ENCODE data around the gene MYBPC1.
A peak's percentile ranks its signal among the peaks of the same experiment; 100 is the strongest.
"Not testable (repeated sequence)": the region's sequence is repeated elsewhere in the genome, so short reads cannot be mapped to it uniquely, and the experiment has no call there.

Gene MYBPC1

GRCh38 chr12:101663298-101663697, 68.5 kb downstream of the MYBPC1 start:
- no peak for DNase-seq

GRCh38 chr12:101664992-101665391, 70.2 kb downstream of the MYBPC1 start:
- DNase-seq, result no peak

GRCh38 chr12:101666052-101666728, 71.4 kb downstream of the MYBPC1 start:
- no peak for DNase-seq

- DNase-seq, result no peak
Observed at GRCh38 chr12:101667591-101667990, 72.8 kb downstream of the MYBPC1 start.

- peak; percentile 54 for DNase-seq
Observed at GRCh38 chr12:101670007-101670671, 75.4 kb downstream of the MYBPC1 start.

GRCh38 chr12:101671157-101671791, 76.5 kb downstream of the MYBPC1 start:
- DNase-seq, result peak; percentile 58

GRCh38 chr12:101671833-101672232, 77.1 kb downstream of the MYBPC1 start:
- DNase-seq, result no peak

GRCh38 chr12:101675555-101675954, 80.8 kb downstream of the MYBPC1 start:
- no peak for DNase-seq

GRCh38 chr12:101676497-101676896, 81.7 kb downstream of the MYBPC1 start:
- DNase-seq, result not testable (repeated sequence)

GRCh38 chr12:101678081-101678480, 83.3 kb downstream of the MYBPC1 start:
- DNase-seq, result no peak

- DNase-seq, result no peak
Observed at GRCh38 chr12:101680240-101680639, 85.5 kb downstream of the MYBPC1 start.

- DNase-seq, result no peak
Observed at GRCh38 chr12:101680647-101681046, 85.9 kb downstream of the MYBPC1 start.

- not testable (repeated sequence) for DNase-seq
Observed at GRCh38 chr12:101681627-101682026, 86.9 kb downstream of the MYBPC1 start.

- no peak for DNase-seq
Observed at GRCh38 chr12:101685092-101685491, 90.3 kb downstream of the MYBPC1 start.

GRCh38 chr12:101686176-101686575, 91.4 kb downstream of the MYBPC1 start:
- DNase-seq, result no peak

GRCh38 chr12:101690544-101691098, 95.8 kb downstream of the MYBPC1 start:
- DNase-seq, result no peak

GRCh38 chr12:101691503-101692096, 96.8 kb downstream of the MYBPC1 start:
- DNase-seq, result no peak

GRCh38 chr12:101694297-101694848, 99.6 kb downstream of the MYBPC1 start:
- no peak for DNase-seq

GRCh38 chr12:101694986-101695385, 100.2 kb downstream of the MYBPC1 start:
- DNase-seq, result no peak

GRCh38 chr12:101695706-101696105, 100.9 kb downstream of the MYBPC1 start:
- no peak for DNase-seq

- DNase-seq, result no peak
Observed at GRCh38 chr12:101696251-101697196, 101.8 kb downstream of the MYBPC1 start.

All from CD4-positive, alpha-beta T cell treated with Interleukin-6 for 4 hours (primary cell).